ENCODE results near the gene PLCB4.

- TF ChIP-seq TAF1 (IDR thresholded peaks at IDR 0.05; ENCODE audit: borderline replicate concordance, low read depth, low read length): no peak
- no peak for TF ChIP-seq POLR2A (IDR thresholded peaks at IDR 0.05; ENCODE audit: low read depth, low read length)
Measured at GRCh38 chr20:9300080-9300479, 231.2 kb downstream of the PLCB4 start.
